ENCODE data around the gene KBTBD13.

The KBTBD13 gene

GRCh38 chr15:65110676-65111292, 34.2 kb downstream of the KBTBD13 start:
- no peak for TF ChIP-seq CTCF (conservative IDR thresholded peaks at IDR 0.05)
- H3K27ac ChIP-seq: no peak overlapping the region

GRCh38 chr15:65115086-65115485, 38.5 kb downstream of the KBTBD13 start, which contains the start of gene UBAP1L:
TSS of gene UBAP1L (minus strand) at chr15:65115200. CDS start at chr15:65106215, 8,985 bp downstream.
- no peak for TF ChIP-seq CTCF (conservative IDR thresholded peaks at IDR 0.05)
- H3K27ac ChIP-seq: no peak within 1 kb of the TSS

GRCh38 chr15:65115542-65115941, 39.0 kb downstream of the KBTBD13 start:
- TF ChIP-seq CTCF (conservative IDR thresholded peaks at IDR 0.05): no peak
- H3K27ac ChIP-seq: no peak overlapping the region

Data from VCaP (cell line).